ENCODE results near the gene PRR36. TPM values are rescaled to one million over a fixed set of nuclear protein-coding genes. Genes with fewer than 3 reads are reported as not detected.

The PRR36 gene
- total RNA-seq, 2 experiments from 2014 or later = 0.20 TPM; not detected in 1

DNA sequence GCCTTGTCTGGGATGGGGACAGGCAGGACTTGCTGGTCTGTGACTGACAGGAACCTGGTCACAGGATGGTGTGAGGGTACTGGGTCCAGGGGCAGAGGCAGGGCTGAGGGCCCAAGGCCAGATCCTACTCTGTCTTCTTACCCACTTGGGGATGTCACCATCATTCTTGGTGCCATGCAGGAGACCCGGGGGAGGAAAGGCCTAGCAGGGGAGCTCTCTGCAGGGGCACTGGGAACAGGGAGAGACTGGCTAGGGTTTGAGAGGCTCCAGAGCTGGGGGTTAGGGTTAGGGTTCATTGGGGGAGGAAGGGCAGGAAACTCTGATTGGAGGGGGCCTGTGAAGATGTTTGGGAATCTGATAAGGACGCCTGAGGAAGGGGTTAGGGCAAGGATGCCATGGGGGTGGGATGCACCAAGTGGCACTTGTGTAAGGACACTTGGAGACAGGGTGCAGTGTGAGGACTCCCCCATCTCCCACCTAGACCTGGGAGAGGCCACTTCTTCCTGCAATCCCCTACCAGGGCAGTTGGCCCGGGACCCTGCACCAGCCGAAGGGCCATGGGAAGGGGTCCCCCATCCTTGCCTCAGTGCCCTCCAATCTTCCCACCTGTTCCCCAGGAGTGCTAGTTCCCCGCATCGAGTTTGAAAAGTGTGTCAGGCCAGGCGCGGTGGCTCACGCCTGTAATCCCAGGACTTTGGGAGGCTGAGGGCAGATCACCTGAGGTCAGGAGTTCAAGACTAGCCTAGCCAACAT lies 6.9 kb downstream of the PRR36 start:
- H3K27ac Mint-ChIP-seq = no peak overlapping the region
- intact Hi-C loops (cut with micrococcal nuclease) = no loop called here
- H3K36me3 Mint-ChIP-seq (ENCODE audit: low read depth) = no peaks in the 10 kb centered on the region
- no peaks in the 10 kb centered on the region for H3K9me3 Mint-ChIP-seq
- H3K4me3 Mint-ChIP-seq = no peak overlapping the region
- peaks cover 32% of the 10 kb centered on the region for H3K4me1 Mint-ChIP-seq (ENCODE audit: low read depth)
- CTCF ChIA-PET = no interaction called here
- POLR2A ChIA-PET = no interaction called here
- ATAC-seq (no peak), DNase-seq (no peak)
- peaks cover 37% of the 10 kb centered on the region for H3K27me3 Mint-ChIP-seq
- TF ChIP-seq, protein P1, sequence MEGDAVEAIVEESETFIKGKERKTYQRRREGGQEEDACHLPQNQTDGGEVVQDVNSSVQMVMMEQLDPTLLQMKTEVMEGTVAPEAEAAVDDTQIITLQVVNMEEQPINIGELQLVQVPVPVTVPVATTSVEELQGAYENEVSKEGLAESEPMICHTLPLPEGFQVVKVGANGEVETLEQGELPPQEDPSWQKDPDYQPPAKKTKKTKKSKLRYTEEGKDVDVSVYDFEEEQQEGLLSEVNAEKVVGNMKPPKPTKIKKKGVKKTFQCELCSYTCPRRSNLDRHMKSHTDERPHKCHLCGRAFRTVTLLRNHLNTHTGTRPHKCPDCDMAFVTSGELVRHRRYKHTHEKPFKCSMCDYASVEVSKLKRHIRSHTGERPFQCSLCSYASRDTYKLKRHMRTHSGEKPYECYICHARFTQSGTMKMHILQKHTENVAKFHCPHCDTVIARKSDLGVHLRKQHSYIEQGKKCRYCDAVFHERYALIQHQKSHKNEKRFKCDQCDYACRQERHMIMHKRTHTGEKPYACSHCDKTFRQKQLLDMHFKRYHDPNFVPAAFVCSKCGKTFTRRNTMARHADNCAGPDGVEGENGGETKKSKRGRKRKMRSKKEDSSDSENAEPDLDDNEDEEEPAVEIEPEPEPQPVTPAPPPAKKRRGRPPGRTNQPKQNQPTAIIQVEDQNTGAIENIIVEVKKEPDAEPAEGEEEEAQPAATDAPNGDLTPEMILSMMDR (IDR thresholded peaks at IDR 0.05) = no peak

DNA sequence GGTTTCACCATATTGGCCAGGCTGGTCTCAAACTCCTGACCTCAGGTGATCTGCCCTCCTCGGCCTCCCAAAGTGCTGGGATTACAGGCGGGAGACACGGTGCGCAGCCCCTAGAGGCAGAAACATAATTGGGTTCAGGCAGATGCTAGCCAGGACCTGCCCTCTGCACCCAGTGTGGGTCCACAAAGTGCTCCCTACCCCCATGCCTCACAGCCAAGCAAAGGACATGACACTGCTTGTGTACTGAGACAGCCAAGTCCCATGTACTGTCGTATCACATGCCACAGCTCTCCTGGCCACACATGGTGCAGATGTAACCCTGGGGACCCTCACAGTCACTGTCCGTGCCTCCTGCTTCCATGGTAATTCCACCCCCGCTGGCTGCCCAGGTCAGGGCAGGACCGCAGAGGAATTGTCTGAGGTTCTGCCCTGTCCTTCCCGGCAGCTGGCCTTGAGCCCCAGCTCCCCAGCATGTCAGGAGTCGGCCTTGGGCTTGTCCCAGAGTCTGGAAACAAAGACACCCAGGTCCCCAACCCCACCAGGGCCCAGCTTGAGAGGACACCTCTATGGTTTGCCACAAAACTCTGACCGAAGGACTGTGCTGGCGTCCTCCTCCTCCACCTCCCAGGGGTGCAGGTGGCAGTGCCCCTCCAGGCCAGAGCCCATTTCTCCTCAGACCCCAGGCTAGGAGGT lies 7.6 kb downstream of the PRR36 start:
- ChIA-PET POLR2A (no interaction called here), CTCF (no interaction called here)
- TF ChIP-seq, protein P1 (IDR thresholded peaks at IDR 0.05) = no peak
- peaks cover 28% of the 10 kb centered on the region for H3K4me1 Mint-ChIP-seq (ENCODE audit: low read depth)
- no peak overlapping the region for H3K27ac Mint-ChIP-seq
- H3K9me3 Mint-ChIP-seq = no peaks in the 10 kb centered on the region
- no peak overlapping the region for H3K4me3 Mint-ChIP-seq
- intact Hi-C loops (cut with micrococcal nuclease) = no loop called here
- no peak for DNase-seq
- no peak for ATAC-seq
- no peaks in the 10 kb centered on the region for H3K36me3 Mint-ChIP-seq (ENCODE audit: low read depth)
- H3K27me3 Mint-ChIP-seq = peaks cover 31% of the 10 kb centered on the region

DNA sequence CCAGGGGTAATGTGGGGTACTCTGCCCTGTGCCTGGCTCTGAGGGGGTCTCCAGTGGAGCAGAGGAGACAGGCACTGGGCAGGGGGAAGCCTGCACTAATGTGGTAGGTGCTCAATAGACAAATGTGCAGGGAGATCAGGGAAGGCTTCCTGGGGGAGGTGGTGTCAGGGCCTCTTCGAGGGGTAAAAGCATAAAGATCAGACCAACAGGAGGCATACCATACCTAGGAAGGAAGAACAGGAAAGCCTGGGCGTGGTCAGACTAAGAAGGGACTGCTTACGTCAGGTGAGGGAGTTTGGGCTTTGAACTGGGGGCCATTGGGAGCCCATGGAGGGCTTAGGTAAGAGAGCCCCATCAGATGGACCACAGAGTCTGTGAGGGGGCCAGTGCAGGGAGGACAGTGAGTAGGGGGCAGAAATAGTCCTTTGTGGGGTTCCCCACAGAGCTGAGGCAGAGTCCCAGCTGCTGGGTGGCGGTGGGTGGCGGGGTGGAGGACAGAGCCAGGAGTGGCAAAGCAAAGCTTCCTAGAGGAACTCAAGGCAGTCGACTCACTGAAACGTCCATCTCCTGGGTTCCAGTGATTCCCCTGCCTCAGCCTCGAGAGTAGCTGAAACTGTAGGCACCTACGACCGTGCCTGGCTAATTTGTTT lies 8.8 kb downstream of the PRR36 start:
- TF ChIP-seq, protein P1 (IDR thresholded peaks at IDR 0.05) = no peak
- peak overlapping the region; percentile 33 for H3K27ac Mint-ChIP-seq
- ATAC-seq = no peak
- ChIA-PET POLR2A (interaction anchor here (0.8 kb wide), 1 partner anchor 9 kb away, joined by 3 read pairs; the partner anchor contains the start of gene PRR36), CTCF (no interaction called here)
- no peak overlapping the region for H3K4me3 Mint-ChIP-seq
- peaks cover 19% of the 10 kb centered on the region for H3K4me1 Mint-ChIP-seq (ENCODE audit: low read depth)
- intact Hi-C loops (cut with micrococcal nuclease) = no loop called here
- peaks cover 34% of the 10 kb centered on the region for H3K27me3 Mint-ChIP-seq
- no peaks in the 10 kb centered on the region for H3K9me3 Mint-ChIP-seq
- no peak for DNase-seq
- no peaks in the 10 kb centered on the region for H3K36me3 Mint-ChIP-seq (ENCODE audit: low read depth)

DNA sequence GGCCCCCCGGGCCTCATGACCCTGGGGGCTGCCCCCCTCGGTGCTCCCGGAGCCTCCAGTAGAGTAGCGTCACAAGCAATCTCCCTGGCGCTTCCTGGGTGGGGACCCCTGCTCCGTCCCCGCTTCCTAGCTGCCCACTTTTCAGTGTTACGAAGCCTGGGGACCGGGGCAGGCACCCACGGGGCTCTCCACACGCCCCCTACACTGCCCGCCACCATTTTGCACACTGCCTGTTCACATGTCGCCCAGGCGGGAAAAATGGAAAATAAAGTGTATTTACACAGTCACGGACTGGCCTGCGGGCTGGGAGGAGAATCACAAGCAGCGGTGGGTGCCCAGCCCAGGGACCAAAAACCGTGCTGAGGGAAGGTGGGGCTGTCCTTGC lies 9.5 kb downstream of the PRR36 start:
- Mint-ChIP-seq H3K27me3 (peaks cover 34% of the 10 kb centered on the region), H3K9me3 (no peaks in the 10 kb centered on the region), H3K36me3 (ENCODE audit: low read depth) (no peaks in the 10 kb centered on the region), H3K4me1 (ENCODE audit: low read depth) (peaks cover 16% of the 10 kb centered on the region), H3K4me3 (no peak overlapping the region), H3K27ac (no peak overlapping the region)
- ChIA-PET POLR2A (interaction anchor here (0.8 kb wide), 1 partner anchor 10 kb away, joined by 3 read pairs; the partner anchor contains the start of gene PRR36), CTCF (no interaction called here)
- TF ChIP-seq, protein P1 (IDR thresholded peaks at IDR 0.05) = no peak
- no peak for DNase-seq
- intact Hi-C loops (cut with micrococcal nuclease) = no loop called here
- no peak for ATAC-seq
